HG03196 (cell line): Measurements from ENCODE around the gene SLC25A36.
"Not testable (repeated sequence)": the region's sequence is repeated elsewhere in the genome, so short reads cannot be mapped to it uniquely, and the experiment has no call there.

Experiments
- ATAC-seq: cut with Tn5 transposase; IDR thresholded peaks from one replicate; pipeline ENCODE4 v1.9.1; 2021; ENCODE audit not compliant: unreplicated experiment

The SLC25A36 gene

DNA sequence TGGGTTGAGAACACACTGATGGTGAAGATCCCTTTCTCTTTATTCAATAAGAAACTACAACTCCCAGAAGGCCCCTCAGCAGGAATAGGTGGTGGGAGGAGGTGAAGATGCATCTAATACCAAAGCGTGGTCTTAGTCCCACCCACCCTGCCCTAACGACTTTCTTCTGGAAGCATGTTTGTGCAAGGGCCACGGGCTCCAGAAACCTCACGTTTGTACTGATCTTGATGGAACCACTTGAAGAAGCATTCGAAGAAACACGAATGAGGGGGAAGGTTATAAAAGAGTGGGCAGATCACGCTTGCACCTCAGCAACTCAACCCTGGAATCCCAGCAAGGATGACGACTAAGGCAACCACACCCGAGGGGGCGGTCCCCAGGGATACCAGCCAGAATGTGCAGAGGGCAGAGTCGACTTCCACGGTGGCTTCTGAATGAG lies 10.6 kb upstream of the SLC25A36 start:
- ATAC-seq: no peak

DNA sequence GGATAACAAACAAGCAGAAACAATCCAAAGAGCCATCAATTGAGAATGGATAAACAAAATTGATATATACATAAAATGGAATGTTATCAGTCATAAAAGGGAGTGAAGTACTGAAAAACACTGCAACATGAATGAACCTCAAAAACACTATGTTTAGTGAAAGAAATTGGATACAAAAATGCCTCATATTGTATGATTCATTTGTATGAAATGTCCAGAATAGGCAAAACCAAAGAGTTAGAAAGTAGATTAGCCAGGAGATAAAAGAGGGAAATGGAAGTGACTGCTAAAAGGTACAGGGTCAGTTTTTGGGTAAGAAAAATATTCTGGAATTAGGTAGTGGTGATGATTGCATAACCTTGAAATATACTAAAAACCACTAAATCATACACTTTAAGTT lies 9.8 kb upstream of the SLC25A36 start:
- ATAC-seq: no peak

DNA sequence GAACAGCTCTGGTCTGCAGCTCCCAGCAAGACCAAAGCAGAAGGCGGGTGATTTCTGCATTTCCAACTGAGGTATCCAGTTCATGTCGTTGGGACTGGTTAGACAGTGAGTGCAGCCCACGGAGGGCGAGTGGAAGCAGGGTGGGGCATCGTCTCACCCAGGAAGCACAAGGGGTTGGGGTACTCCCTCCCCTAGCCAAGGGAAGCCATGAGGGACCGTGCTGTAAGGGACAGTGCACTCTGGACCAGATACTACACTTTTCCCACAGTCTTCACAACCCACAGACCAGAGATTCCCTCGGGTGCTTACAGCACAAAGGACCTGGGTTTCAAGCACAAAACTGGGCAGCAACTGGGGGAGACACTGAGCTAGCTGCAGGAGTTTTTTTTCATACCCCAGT lies 8.5 kb upstream of the SLC25A36 start:
- no peak for ATAC-seq

DNA sequence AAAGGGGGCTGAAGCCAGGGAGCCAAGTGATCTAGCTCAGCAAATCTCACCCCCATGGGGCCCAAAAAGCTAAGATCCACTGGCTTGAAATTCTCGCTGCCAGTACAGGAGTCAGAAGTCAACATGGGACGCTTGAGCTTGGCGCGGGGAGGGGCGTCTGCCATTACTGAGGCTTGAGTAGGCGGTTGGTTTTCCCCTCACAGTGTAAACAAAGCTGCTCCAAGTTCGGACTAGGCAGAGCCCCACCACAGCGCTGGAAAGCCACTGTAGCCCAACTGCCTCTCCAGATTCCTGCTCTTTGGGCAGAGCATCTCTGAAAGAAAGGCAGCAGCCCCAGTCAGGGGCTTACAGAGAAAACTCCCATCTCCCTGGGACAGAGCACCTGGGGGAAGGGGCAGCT lies 8.1 kb upstream of the SLC25A36 start:
- ATAC-seq: no peak

DNA sequence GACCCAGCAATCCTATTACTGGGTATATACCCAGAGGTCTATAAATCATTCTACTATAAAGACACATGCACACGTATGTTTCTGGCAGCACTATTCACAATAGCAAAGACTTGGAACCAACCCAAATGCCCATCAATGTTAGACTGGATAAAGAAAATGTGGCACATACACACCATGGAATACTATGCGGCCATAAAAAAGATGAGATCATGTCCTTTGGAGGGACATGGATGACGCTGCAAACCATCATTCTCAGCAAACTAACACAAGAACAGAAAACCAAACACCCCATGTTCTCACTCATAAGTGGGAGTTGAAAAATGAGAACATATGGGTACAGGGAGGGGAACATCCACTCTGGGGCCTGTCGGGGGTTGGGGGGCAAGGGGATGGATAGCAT lies 2.3 kb upstream of the SLC25A36 start:
- not testable (repeated sequence) for ATAC-seq

DNA sequence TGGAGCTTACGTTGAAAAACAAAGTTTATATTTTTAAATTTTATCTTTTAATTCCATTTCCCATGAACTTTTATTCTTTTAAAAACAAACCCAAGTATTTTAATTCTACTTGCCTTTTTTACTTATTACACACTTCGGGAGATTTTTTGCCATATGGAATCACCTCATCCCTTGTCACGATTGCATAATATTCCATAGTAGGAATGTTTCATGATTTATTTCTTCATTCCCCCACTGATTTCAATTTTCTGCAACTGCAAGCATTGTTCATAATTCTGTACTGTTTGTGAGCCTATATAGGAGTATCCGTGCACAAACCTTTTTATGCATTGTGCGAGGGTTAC lies 574 bp upstream of the SLC25A36 start:
- no peak for ATAC-seq

DNA sequence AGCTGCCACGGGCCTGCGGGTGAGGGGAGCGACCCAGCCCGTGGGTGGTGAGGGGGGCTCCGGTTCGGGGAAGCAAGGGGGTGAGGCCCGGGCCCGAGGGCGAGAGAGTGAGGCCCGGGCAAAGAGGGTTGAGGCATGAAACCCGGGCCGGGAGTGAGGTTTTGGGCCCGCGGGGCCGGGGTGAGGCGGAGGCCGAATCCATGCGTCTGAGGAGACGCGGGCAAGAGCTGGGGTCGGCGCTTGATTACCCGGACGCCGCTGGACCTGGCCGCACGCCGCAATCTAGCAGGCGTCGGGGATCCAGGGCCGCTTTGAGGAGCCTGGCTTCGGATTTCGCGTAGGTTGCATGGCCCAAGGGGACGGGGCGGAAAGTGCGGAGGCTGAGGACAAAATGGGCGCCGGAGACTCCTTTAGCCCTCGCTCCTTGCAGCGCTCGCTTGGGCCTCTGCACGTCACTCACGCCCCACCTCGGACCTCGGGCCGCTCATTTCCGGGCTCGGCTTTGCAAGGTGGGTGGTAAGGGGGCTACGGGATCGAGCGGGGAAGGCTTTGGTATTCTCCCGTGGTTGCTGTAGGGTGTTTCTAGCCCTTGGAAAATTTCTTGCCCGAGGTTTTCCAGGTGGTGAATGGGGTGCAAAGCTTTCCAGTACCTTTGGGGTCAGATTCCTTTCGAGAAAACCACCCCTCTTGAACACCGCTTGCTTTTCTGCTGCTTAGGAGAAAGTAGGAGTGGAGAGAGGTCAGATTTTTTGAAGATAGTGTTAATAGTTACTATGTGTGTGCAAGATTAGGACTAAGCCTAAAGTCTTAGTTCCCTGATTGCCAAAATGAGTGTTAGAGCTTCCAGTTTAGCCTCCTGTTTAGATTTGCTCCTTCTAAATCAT lies 827 bp downstream of the SLC25A36 start:
- ATAC-seq: peak; percentile 50

DNA sequence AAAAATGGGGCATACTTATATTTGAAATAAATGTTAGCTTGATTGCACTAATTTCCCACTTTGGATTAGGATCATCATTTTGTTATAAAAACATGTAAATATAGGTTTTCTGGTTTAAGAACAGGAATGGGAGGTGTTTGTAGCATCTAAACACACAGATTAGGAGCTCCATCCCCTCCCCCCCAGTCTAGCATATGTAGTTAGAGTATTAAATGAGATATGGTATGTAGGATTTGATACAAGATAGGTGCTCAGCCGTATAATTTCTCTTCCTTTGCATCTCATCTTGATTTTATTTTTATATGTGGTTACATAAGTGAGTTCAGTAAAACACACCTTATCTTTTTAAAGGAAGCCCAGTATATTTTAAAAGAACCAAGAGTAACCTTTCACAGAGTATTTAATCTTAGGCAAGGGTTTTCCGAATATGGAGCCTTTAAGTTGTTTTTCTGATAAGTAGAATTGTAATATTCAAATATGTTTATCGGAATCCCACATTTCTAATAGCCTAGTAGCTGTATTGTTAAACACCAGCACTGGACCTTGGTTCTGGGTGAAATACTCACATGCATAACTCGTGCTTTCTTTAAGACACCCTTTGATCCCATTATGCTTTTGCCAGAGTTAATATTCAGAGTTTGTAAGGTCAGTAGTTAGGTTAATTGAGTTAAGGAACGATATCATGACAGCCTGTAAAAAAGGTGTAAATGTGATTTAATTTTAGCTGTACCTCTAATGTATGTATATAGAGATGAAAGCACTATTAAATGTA lies 2.3 kb downstream of the SLC25A36 start:
- no peak for ATAC-seq

DNA sequence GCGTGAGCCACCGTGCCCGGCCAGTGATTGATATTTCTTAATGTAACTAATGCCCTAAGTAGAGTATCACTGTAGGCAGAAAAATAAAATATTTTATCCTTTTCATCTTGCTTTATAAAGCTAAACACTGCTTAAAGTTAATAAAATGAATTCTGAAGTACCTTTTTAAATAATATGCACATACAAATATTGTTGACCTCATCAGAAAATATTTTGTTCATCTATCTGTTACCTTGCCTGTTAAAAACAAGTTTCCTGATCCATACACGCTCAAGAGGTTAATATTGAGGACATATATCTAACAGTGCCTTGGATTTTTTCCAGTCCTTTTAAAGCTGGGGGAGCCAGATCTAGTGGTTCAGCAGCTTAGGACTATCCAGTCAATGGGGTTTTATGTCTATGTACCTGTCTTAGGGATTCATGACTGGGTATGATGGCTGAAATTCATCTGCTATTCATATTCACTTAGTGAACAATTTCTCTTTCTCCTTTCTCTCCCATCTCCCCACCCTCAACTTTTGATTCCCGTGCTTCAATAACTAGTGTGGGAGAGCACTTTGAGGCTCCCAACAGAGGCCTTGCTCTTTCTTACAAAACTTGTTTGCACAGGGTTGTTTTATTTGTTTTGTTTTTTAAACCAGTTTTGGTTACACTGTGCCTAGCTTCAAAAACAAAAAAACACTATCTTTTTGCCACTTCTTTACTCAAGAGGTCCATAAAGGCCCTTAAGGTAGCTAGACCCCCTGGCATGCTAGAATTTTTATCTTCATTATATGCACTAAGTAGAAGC lies 7.0 kb downstream of the SLC25A36 start:
- ATAC-seq: no peak

DNA sequence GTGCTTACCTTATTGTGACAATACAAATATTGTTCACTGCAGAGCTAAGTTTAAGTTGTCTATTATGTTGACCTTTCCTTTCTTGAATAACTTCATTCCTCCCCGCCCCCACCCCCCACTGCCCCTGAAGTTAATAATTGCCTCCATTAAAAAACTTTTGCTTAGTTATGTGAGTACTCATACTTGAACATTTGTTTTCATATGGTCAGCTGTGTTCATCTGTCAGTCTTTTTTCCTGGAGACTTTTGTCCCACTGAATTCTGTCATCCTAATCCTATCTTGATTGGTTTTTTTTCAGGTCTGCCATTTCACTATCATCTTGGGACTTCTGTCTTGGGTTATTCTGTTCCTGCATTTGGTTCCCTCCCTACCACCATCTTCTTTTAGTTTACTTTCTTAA lies 8.5 kb downstream of the SLC25A36 start:
- no peak for ATAC-seq

DNA sequence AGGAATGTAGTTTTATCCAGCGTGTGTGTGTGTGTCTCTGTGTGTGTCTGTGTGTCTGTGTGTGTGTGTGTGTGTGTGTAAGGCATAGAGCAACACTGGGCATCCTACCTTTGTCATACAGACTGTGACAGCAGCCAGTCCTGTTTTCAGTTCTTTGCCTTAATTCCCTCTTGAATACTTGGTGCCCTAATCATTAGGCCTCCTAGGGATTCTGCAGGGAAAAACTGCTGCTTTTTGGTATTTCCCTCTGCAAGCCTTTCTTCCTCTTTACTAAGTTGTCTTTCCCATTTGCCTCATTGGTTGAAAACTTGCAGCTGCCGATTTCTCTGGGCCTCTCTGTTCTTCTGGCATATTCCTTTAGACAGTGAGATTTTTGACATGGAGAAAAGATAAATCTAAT lies 9.2 kb downstream of the SLC25A36 start:
- no peak for ATAC-seq

DNA sequence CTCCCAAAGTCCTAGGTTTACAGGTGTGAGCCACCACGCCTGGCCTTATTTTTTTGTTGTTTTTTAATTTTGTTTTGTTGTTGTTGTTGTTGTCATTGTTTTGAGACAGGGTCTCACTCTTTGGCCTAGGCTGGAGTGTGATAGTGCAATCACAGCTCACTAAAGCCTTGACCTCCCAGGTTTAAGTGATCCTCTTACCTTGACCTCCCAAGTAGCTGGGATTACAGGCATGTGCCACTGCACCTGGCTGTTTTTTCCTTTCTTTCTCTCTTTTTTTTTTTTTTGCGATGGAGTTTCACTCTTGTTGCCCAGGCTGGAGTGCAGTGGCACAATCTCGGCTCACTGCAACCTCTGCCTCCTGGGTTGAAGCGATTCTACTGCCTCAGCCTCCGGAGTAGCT lies 10.1 kb downstream of the SLC25A36 start:
- ATAC-seq: not testable (repeated sequence)

DNA sequence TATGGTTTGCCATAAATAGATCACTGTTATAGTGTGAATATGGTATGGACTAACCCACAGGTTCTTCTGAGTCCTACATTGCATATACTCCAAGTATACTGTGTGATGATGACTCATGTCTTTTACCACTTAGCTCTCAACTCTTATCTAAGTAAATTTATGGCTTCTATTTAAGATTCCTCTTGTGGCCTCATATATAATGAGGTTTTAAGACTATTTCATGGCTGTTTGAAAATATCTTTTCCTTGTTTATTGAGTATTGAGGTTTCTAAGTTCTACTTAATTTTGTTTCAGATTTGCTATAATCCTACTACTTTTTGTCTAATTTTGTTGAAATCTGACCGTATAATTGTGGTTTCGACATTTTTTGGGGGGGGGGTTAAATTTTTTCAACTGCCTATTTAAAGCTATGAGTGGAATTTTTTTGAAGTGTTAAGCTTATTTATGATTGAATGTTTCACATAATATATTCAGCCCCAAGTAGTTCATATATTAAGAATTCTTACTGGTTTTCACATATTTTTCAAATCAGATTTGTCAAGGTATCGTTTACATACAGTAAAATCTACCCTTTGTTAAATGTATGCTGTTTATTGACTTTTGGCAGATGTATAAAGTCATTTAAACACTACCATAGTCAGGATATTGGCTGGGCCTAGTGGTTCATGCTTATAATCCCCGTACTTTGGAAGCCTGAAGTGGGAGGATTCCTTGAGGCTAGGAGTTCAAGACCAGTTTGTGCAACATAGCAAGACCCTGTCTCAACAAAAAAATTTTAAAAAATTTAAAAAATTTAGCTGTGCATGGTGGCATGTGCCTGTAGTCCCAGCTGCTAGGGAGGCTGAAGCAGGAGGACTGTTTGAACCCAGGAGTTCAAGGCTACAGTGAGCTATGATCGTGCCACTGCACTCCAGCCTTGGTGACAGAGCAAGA lies 11.7 kb downstream of the SLC25A36 start:
- ATAC-seq: no peak

DNA sequence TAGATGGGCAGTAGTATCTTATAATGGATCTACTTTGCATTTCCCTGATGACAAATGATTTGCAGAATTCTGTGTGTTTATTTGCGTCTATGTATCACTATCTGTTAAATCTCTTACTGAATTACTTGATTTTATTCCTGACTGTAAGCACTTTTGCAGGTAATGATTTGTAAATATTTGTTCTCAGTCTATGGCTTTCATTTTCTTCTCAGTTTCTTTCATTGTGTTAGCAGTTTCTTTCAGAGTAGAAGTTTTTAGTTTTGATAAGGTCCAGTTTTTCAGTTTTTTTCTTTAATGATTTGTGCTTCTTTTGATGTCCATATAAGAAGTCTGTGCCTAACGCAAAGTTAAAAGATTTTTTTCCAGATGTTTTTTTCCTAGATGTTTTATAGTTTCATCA lies 12.9 kb downstream of the SLC25A36 start:
- no peak for ATAC-seq

DNA sequence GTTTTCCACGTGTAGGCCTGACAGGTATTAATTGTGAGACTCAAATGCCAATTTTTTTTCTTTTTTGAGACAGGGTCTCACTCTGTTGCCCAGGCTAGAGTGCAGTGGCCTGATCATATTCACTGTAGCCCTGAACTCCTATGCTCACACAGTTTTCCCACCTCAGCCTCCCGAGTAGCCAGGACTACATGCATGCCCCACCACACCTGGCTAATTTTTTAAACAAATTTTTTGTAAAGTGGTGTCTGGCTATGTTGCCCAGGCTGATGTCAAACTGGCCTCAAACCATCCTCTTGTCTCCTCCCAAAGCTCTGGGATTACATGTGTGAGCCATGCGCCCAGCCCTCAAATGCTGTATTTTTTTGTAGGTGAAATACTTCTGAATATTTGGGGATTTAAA lies 14.0 kb downstream of the SLC25A36 start:
- no peak for ATAC-seq

DNA sequence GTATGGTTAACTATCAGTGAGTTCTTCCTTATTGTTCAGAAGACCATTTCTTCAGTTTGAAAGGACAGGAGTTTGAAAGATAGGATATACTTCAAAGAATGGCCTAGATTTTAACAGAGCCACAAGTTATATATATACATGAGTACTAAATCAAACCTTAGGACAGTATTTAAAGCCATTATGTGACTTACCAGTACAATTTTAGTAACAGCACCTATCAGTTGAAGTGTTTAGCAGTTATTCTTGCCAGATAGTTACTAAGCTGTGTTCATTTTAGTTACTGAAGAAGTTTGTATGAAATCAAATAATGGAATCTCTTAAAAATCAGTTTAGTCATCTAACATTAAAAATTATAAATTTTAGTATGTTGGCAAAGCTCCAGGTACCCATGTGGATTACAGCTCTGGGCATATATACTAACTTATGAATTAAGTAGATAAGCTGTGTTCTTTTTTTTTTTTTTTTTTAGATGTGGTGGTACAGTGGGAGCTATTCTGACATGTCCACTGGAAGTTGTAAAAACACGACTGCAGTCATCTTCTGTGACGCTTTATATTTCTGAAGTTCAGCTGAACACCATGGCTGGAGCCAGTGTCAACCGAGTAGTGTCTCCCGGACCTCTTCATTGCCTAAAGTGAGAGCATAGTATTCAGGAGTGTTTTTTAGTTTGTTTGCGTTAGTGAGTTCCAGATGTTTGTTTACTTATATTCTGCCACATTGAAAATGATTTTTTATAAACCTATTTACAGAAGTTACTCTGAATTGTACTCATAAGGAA lies 14.6 kb downstream of the SLC25A36 start:
- no peak for ATAC-seq

DNA sequence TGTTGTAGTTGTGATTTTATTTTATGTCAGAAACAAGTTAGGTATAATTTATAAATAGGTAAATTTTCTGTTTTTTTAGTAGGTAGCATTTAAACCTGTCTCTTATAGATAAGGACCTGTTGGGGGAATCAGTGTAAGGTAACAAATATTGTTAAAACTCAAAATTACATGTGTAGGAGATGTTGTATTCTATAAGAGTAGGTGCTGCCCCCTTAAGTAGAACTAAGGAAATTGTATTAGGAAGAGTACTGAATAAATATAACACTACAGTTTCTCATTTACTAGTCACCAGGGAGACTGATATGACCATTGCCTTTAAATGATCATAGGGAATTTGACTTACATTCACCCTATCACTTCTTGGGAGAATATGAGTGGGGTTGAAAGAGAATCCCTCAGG lies 31.2 kb downstream of the SLC25A36 start:
- no peak for ATAC-seq

DNA sequence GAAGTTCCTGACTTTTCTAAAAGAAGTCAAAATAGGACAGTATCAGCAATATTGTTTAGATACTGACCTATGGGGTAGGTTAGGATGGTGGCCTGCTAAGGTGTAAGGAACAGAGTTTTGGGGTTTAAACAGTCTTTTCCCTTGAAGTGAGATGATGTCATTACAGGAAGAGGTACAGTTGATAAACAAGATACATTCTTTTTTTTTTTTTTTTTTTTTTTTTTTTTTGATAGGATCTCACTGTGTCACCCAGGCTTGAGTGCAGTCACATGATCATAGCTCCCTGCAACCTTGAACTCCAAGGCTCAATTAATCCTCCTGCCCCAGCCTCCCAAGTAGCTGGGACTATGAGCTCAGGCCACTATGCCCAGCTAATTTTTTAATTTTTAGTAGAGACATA lies 33.3 kb downstream of the SLC25A36 start:
- no peak for ATAC-seq

DNA sequence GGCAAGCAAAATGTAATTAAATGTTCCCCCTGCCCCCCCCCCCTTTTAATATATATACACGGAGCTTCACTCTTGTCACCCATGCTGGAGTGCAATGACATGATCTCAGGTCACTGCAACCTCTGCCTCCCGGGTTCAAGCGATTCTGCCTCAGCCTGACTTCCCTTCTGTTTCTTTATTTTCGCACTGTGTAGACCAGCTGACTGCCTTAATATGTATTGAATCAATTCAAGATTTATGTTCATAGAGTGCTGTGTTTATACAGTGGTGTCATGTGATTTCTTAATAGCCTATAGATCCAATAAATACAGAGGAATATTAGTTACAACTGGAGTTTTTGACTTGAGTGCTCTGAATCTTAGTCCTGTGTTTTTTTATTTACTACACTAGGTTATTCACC lies 39.0 kb downstream of the SLC25A36 start:
- no peak for ATAC-seq

DNA sequence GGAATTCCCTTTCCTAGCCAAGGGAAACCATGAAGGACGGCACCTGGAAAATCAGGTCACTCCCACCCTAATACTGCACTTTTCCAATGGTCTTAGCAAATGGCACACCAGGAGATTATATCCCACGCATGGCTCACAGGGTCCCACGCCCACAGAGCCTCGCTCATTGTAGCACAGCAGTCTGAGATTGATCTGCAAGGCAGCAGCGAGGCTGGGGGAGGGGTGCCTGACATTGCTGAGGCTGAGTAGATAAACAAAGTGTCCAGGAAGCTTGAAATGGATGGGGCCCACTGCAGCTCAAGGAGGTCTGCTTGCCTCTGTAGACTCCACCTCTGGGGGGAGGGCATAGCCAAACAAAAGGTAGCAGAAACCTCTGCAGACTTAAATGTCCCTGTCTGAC lies 46.2 kb downstream of the SLC25A36 start:
- ATAC-seq: not testable (repeated sequence)
